Measurements from ENCODE around the gene PLXNA2.

- no peak for TF ChIP-seq FOS (IDR thresholded peaks at IDR 0.05; ENCODE audit: low read depth, low read length)
- TF ChIP-seq CTCF (conservative IDR thresholded peaks at IDR 0.05; ENCODE audit: low read depth, low read length): no peak
- TF ChIP-seq POLR2A (IDR thresholded peaks at IDR 0.05; ENCODE audit: low read depth, low read length): no peak
- no peak for TF ChIP-seq RAD21 (IDR thresholded peaks at IDR 0.05; ENCODE audit: low read length)
- no peak for TF ChIP-seq RCOR1 (IDR thresholded peaks at IDR 0.05; ENCODE audit: insufficient replicate concordance, low read length)
- TF ChIP-seq ELK1 (IDR thresholded peaks at IDR 0.05; ENCODE audit: borderline replicate concordance, low read depth, low read length): no peak
- TF ChIP-seq MXI1 (IDR thresholded peaks at IDR 0.05; ENCODE audit: borderline replicate concordance, low read depth, low read length): no peak
- TF ChIP-seq BHLHE40 (IDR thresholded peaks at IDR 0.05; ENCODE audit: low read depth, low read length): no peak
- no peak for TF ChIP-seq SMC3 (IDR thresholded peaks at IDR 0.05; ENCODE audit: low read depth, low read length)
- TF ChIP-seq RFX5 (IDR thresholded peaks at IDR 0.05; ENCODE audit: low read depth, low read length): no peak
- TF ChIP-seq CHD1 (IDR thresholded peaks at IDR 0.05; ENCODE audit: low read depth, low read length): no peak
These were observed 271.8 kb downstream of the PLXNA2 start for GRCh38 chr1:207972337-207972736.
